HepG2 (cell line): ENCODE results near the gene ERFL. TPM values are rescaled to one million over a fixed set of nuclear protein-coding genes. Genes with fewer than 3 reads are reported as not detected.

Experiments used
- ATAC-seq: fragments of 200-7000 bp; cut with Tn5 transposase; 3 replicates; pipeline ENCODE4 v1.9.1; 2020; ENCODE audit warnings: mild to moderate bottlenecking, moderate library complexity
- BruUV-seq: library from RNA; stranded (reverse); fragments of 400-500 nt; replicated peaks from 2 replicates; lab custom pipeline; 2021; lab: Mats Ljungman, UMichigan
- CTCF ChIA-PET: fragments of 300-600 bp; formaldehyde crosslinking; extraction: SDS; loops from one replicate; lab custom pipeline; 2021; ENCODE audit warnings: low total read pairs, inconsistent platforms, low intra/inter-chr PET ratio; lab: Yijun Ruan, JAX
- POLR2A ChIA-PET: fragments of 350-600 bp; sonication (Branson Sonifier 250); formaldehyde crosslinking; loops from one replicate; lab custom pipeline; 2020; ENCODE audit warnings: antibody characterized with exemption, inconsistent platforms; lab: Yijun Ruan, JAX
- DNase-seq: peaks from one replicate; pipeline ENCODE4 v3.0.0-alpha.2; 2015; ENCODE audit warnings: low spot score
- FAIRE-seq: peaks from 3 replicates; lab custom pipeline; 2011; peaks lifted over from hg19 to GRCh38; lab: Jason Lieb, UNC
- H2AFZ ChIP-seq: one replicate; pipeline ENCODE4 v1.6.1; 2011; ENCODE audit warnings: low read length, inconsistent platforms
- H3K27ac ChIP-seq: fragments of 300-600 bp; 3 replicates; pipeline ENCODE4 v1.8.0; 2011; ENCODE audit warnings: mixed run types, mild to moderate bottlenecking, mixed read lengths, low read length, inconsistent platforms; ENCODE audit not compliant: insufficient read depth; ENCODE audit errors: extremely low read length
- H3K27me3 ChIP-seq, 2 experiments: fragments of 200-600 bp in 1 of 2; 2 replicates in 1 of 2; 3 replicates in 1 of 2; pipeline versions ENCODE4 v1.6.0 to v1.8.0; 2011; ENCODE audit warnings: low read length in 2 of 2, mild to moderate bottlenecking in 2 of 2, moderate library complexity in 2 of 2, inconsistent platforms in 1 of 2; ENCODE audit not compliant: insufficient read depth in 2 of 2, control insufficient read depth in 1 of 2
- H3K36me3 ChIP-seq, 2 experiments: fragments of 200-600 bp in 1 of 2; replicated peaks in 1 of 2; 2 replicates in 1 of 2; 3 replicates in 1 of 2; pipeline versions ENCODE4 v1.5.1 to v1.8.0; 2011; ENCODE audit warnings: low read length in 2 of 2, inconsistent platforms in 1 of 2; ENCODE audit not compliant: insufficient read depth in 2 of 2, control insufficient read depth in 1 of 2
- H3K4me1 ChIP-seq: 2 replicates; pipeline ENCODE4 v1.5.1; 2012; ENCODE audit warnings: low read length, inconsistent platforms; ENCODE audit not compliant: insufficient read depth
- H3K4me2 ChIP-seq: 2 replicates; pipeline ENCODE4 v1.6.0; 2011; ENCODE audit warnings: low read depth, low read length, inconsistent platforms
- H3K4me3 ChIP-seq, 3 experiments: fragments of 200-600 bp in 1 of 3; sonication (generic), shearing (Covaris generic) in 1 of 3; replicated peaks in 1 of 3; 2 replicates each; pipeline ENCODE4 v1.5.1; 2011 to 2016; ENCODE audit warnings: low read length in 3 of 3, inconsistent platforms in 2 of 3, low read depth in 2 of 3, mild to moderate bottlenecking in 2 of 3, control low read depth in 1 of 3, mixed read lengths in 1 of 3; ENCODE audit not compliant: insufficient read depth in 1 of 3
- H3K79me2 ChIP-seq: one replicate; pipeline ENCODE4 v1.6.1; 2011; ENCODE audit warnings: low read length, inconsistent platforms; ENCODE audit not compliant: insufficient read depth
- H3K9ac ChIP-seq: 2 replicates; pipeline ENCODE4 v1.6.0; 2011; ENCODE audit warnings: mild to moderate bottlenecking, low read depth, low read length, inconsistent platforms; ENCODE audit not compliant: insufficient read depth
- H3K9me3 ChIP-seq: 2 replicates; pipeline ENCODE4 v1.5.1; 2012; ENCODE audit warnings: mild to moderate bottlenecking, low read length
- H4K20me1 ChIP-seq: 2 replicates; pipeline ENCODE4 v1.6.0; 2011; ENCODE audit warnings: inconsistent platforms, mild to moderate bottlenecking, low read length, moderate library complexity; ENCODE audit not compliant: insufficient read depth
- ATF4 ChIP-seq, 2 experiments: fragments of 450-650 bp in 1 of 2; sonication (generic) in 1 of 2; formaldehyde crosslinking; IDR thresholded peaks; 2 replicates each; pipeline versions ENCODE4 v1.5.0 to v1.8.0; 2020 to 2022; ENCODE audit warnings: mild to moderate bottlenecking in 1 of 2, missing genetic modification reagents in 1 of 2
- CTCF ChIP-seq: sonication (generic); formaldehyde crosslinking; IDR thresholded peaks from 2 replicates; pipeline ENCODE4 v1.5.0; 2020; ENCODE audit warnings: mild to moderate bottlenecking, missing genetic modification reagents, moderate library complexity
- NAIF1 ChIP-seq: sonication (generic); formaldehyde crosslinking; IDR thresholded peaks from 2 replicates; pipeline ENCODE4 v1.5.0; 2020; ENCODE audit warnings: mild to moderate bottlenecking, missing genetic modification reagents, borderline replicate concordance
- SCMH1 ChIP-seq: sonication (generic); formaldehyde crosslinking; IDR thresholded peaks from 2 replicates; pipeline ENCODE4 v1.9.0; 2021; ENCODE audit warnings: missing genetic modification reagents, mild to moderate bottlenecking, borderline replicate concordance
- WGBS: methylation state at CpG from one replicate; pipeline ENCODE4 v1.1.6; 2017; ENCODE audit warnings: low lambda C conversion rate; 5-methylcytosine and 5-hydroxymethylcytosine counted together
- in situ Hi-C: cut with HindIII; loops from 2 replicates; pipeline ENCODE4 v1.10.0; 2017; ENCODE audit warnings: low pct_unique_long_range_greater_than_20kb; ENCODE audit not compliant: extremely low pct_ligation_motif_present
- intact Hi-C: fragments of 100-400 bp; cut with micrococcal nuclease; formaldehyde crosslinking; loops from one replicate; pipeline ENCODE4 v1.10.0; 2022; ENCODE audit not compliant: unreplicated experiment
- polyA plus RNA-seq, 8 experiments: library from polyadenylated mRNA; depleted of rRNA in 3 of 8; stranded (reverse) in 7 of 8; unstranded in 1 of 8; fragments of >200 nt; fragmentation: Illumina TruSeq in 4 of 8; extraction: Trizol in 4 of 8; gene quantifications; 2 replicates each; pipeline versions ENCODE4 v1.2.1 to v1.2.3, GENCODE V29; 2011 to 2016; ENCODE audit warnings: low read depth in 4 of 8, missing spikeins in 1 of 8, mixed read lengths in 1 of 8; ENCODE audit not compliant: insufficient read depth in 1 of 8
- total RNA-seq, 5 experiments: library from RNA; depleted of rRNA; stranded (reverse); fragments of >200 nt; fragmentation: Illumina TruSeq; extraction: Trizol; gene quantifications; 2 replicates each; pipeline ENCODE4 v1.2.3, GENCODE V29; 2016; ENCODE audit warnings: low read depth in 1 of 5

The ERFL gene
- total and polyA plus RNA-seq, 2 of the 13 experiments (the other 11 are each of a cell fraction or from before 2014, with no cell fraction given), result not detected

DNA sequence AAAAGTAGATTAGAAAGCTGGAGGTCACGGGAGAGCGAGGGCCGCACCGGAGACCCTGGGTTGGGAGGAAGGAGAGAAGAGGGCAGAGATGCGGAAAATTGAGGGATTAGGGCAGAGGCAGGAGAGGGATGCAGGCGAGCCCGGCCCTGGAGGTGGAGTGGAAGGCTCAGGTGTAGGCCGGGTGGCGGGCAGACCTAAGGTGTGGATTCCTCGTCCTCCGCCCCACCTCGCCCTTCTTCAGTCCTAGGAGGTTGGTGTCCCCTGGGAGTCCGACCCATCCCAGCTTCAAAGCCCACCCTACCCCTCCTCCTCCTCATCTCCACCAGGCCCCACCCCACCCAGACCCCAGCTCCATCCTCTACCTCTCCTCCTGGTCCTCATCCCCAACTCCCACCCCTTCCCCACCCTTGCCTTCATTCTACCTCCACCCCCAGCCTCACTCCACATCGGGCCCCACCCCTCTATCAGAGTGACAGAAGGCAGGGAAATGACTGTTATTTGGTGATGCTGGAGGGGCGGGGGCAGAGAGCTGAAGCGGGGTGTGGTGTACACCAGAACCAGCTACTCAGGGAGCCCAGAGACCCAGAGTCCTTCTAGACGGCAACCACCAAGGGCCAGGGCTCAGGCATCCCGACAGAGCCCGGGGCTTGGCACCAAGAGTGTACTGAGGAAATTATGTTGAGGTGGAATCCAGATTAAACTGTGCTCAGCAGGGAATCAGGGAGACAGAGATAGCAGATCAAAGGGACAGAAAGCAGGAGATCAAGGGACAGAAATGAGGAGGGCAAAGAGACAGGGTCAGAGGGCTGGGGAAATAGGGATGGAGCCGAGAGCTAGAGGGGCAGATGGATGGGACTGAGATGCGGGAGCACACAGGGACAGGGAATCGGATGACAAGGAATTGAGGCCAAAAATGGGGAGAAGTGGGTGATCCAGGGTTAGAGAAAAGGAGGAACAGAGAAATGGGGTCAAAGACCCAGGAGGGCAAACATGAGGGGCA, 6.4 kb downstream of the ERFL start:
- no TSS peak for BruUV-seq
- H3K27ac ChIP-seq, result no peak overlapping the region
- H3K9me3 ChIP-seq, result no peaks in the 10 kb centered on the region
- no peaks in the 10 kb centered on the region for H4K20me1 ChIP-seq
- no peaks in the 10 kb centered on the region for H3K36me3 ChIP-seq
- CTCF ChIA-PET, result no interaction called here
- ATAC-seq, result no peak
- in situ Hi-C loops, result no loop called here
- no peaks in the 10 kb centered on the region for H3K79me2 ChIP-seq
- no peak overlapping the region for H3K9ac ChIP-seq
- no peaks in the 10 kb centered on the region for H3K4me1 ChIP-seq
- no peak for TF ChIP-seq NAIF1
- no peak for TF ChIP-seq ATF4 (CRISPR knock-in tag; IDR thresholded peaks at IDR 0.05)
- FAIRE-seq, result no peak
- H3K4me2 ChIP-seq, result no peak overlapping the region
- POLR2A ChIA-PET, result interaction anchor here (1.2 kb wide), 1 partner anchor 34 kb away, joined by 3 read pairs; no protein-coding TSS in a partner anchor
- intact Hi-C loops, result no loop called here
- H2AFZ ChIP-seq, result no peak overlapping the region
- WGBS, result 29% methylated on average over 20 of the region's 22 CpGs
- DNase-seq, result no peak
- H3K4me3 ChIP-seq, result no peak overlapping the region
- H3K27me3 ChIP-seq, result peaks cover 0 to 50% of the 10 kb centered on the region in 2 experiments; a peak in 4 of 5 replicates

DNA sequence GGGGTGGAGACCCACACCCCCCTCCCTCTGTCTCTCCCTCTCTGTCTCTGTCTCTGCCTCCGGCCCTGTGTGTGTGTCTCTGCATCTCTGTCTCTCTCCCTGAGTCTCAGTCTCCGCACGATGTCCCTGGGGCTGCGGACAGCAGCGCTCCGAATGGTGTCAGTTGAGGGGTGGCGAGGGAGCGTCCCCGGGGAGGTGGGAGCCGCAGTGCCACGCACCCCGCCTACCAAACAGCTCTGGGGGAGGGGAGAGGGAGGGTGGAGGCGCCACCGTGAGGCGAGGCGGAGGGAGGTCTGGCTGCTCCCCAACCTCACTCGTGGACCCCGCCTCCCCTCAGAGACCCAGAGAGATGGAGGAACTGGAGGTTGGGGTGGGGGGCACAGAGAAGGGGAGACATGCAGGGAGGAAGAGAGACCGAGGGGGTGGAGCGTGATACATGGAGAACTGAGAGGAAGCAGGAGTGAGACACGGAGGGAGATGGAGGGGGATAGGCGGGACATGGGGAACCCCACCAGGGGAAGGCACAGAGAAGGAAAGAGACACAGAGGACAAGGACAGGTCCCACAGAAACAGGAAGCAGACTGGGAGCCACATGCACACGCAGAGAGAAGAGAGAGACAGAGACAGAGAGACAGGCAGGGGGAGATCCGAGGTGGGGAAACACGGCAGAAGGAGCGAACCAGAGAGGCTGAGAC, 7.2 kb downstream of the ERFL start:
- ATAC-seq (no peak), DNase-seq (no peak)
- CTCF ChIA-PET, result no interaction called here
- intact Hi-C loops, result no loop called here
- Histone ChIP-seq H3K9me3 (no peaks in the 10 kb centered on the region), H3K4me3 (no peak overlapping the region), H3K27me3 (peaks cover 0 to 44% of the 10 kb centered on the region in 2 experiments; a peak in 4 of 5 replicates), H3K4me1 (no peaks in the 10 kb centered on the region), H3K36me3 (no peaks in the 10 kb centered on the region), H3K79me2 (no peaks in the 10 kb centered on the region)
- no TSS peak for BruUV-seq
- 38% methylated on average over 26 of the region's 26 CpGs for WGBS
- peak; percentile 14; the same call in 1 of the 2 replicates for TF ChIP-seq CTCF (CRISPR knock-in tag)
- no peak for TF ChIP-seq SCMH1 (CRISPR knock-in tag)
- TF ChIP-seq, all 625 proteins: peak for 1
- in situ Hi-C loops, result no loop called here
- no peak overlapping the region for H3K9ac ChIP-seq
- H3K4me2 ChIP-seq, result no peak overlapping the region
- no peak overlapping the region for H2AFZ ChIP-seq
- POLR2A ChIA-PET, result interaction anchor here (1.2 kb wide), 1 partner anchor 33 kb away, joined by 3 read pairs; no protein-coding TSS in a partner anchor
- no peak for FAIRE-seq
- H4K20me1 ChIP-seq, result no peaks in the 10 kb centered on the region
- H3K27ac ChIP-seq, result no peak overlapping the region
